CD4-positive, alpha-beta T cell (primary cell): Measurements from ENCODE around the gene HIP1R. TPM values are rescaled to one million over a fixed set of nuclear protein-coding genes. Genes with fewer than 3 reads are reported as not detected.
"Not testable (repeated sequence)": the region's sequence is repeated elsewhere in the genome, so short reads cannot be mapped to it uniquely, and the experiment has no call there.

Experiments
- ATAC-seq: fragments of 200-7000 bp; cut with Tn5 transposase; one replicate; pipeline ENCODE4 v1.10.0; 2022; ENCODE audit warnings: mild to moderate bottlenecking; ENCODE audit not compliant: poor library complexity
- CTCF ChIA-PET: fragments of 350-600 bp; sonication (Branson Sonifier 250); formaldehyde crosslinking; loops from one replicate; lab custom pipeline; 2021; ENCODE audit warnings: antibody characterized with exemption, inconsistent platforms; lab: Charles Lee
- POLR2A ChIA-PET: fragments of 350-600 bp; sonication (Branson Sonifier 250); formaldehyde crosslinking; loops from one replicate; lab custom pipeline; 2021; ENCODE audit warnings: antibody characterized with exemption, inconsistent platforms; lab: Charles Lee
- DNase-seq, 14 experiments: peaks; one replicate each; pipeline ENCODE4 v3.0.0-alpha.2; 2013 to 2020; ENCODE audit warnings: mixed read lengths in 2 of 14
- H3K27ac ChIP-seq, 2 donors: one replicate each; pipeline versions ENCODE4 v1.5.1 to v1.7.0; 2013; ENCODE audit warnings: low read length in 2 of 2, low read depth in 1 of 2, mild to moderate bottlenecking in 1 of 2
- H3K27me3 ChIP-seq, 2 experiments: 1 replicate in 1 of 2; 2 replicates in 1 of 2; pipeline versions ENCODE4 v1.6.1 to v1.7.0; 2013; ENCODE audit warnings: low read length in 2 of 2, control low read depth in 1 of 2, mild to moderate bottlenecking in 1 of 2, moderate library complexity in 1 of 2; ENCODE audit not compliant: insufficient read depth in 2 of 2, control insufficient read depth in 1 of 2
- H3K36me3 ChIP-seq: one replicate; pipeline ENCODE4 v1.6.1; 2013; ENCODE audit warnings: low read length, control low read depth; ENCODE audit not compliant: insufficient read depth
- H3K4me1 ChIP-seq: one replicate; pipeline ENCODE4 v1.6.1; 2013; ENCODE audit warnings: low read length, control low read depth; ENCODE audit not compliant: insufficient read depth
- H3K4me3 ChIP-seq: one replicate; pipeline ENCODE4 v1.5.1; 2013; ENCODE audit warnings: mild to moderate bottlenecking, low read length, moderate library complexity
- H3K9me3 ChIP-seq, 2 experiments: 1 replicate in 1 of 2; 2 replicates in 1 of 2; pipeline versions ENCODE4 v1.6.1 to v1.7.0; 2013; ENCODE audit warnings: low read length in 2 of 2, mild to moderate bottlenecking in 2 of 2, control low read depth in 1 of 2, moderate library complexity in 1 of 2; ENCODE audit not compliant: control insufficient read depth in 1 of 2, insufficient read depth in 1 of 2
- H3K27ac Mint-ChIP-seq: one replicate; pipeline ENCODE4 v1.8.0; 2020; ENCODE audit warnings: mixed read lengths
- H3K27me3 Mint-ChIP-seq: one replicate; pipeline ENCODE4 v1.8.0; 2021; ENCODE audit warnings: mixed read lengths
- H3K36me3 Mint-ChIP-seq: one replicate; pipeline ENCODE4 v1.8.0; 2021; ENCODE audit warnings: low read depth, mixed read lengths
- H3K4me1 Mint-ChIP-seq: one replicate; pipeline ENCODE4 v1.8.0; 2021; ENCODE audit warnings: low read depth, mixed read lengths
- H3K4me3 Mint-ChIP-seq: one replicate; pipeline ENCODE4 v1.8.0; 2020; ENCODE audit warnings: mild to moderate bottlenecking, mixed read lengths
- H3K9me3 Mint-ChIP-seq: one replicate; pipeline ENCODE4 v1.8.0; 2020; ENCODE audit warnings: mixed read lengths
- intact Hi-C, 2 experiments: fragments of 100-400 bp; cut with DNase I in 1 of 2; cut with micrococcal nuclease in 1 of 2; formaldehyde crosslinking; loops; one replicate each; pipeline versions ENCODE4 v1.15.1 to v1.9.0; 2023 to 2025; cut with DNase I, micrococcal nuclease
- total RNA-seq, 174 experiments: library from RNA in 2 of 174; stranded (reverse) in 2 of 174; gene quantifications; one replicate each; pipeline ENCODE4 v1.2.3 and lab custom pipeline; 2021 to 2026
- TF ChIP-seq, protein P1 (sequence below): fragments of 200-600 bp; IDR thresholded peaks from one replicate; pipeline ENCODE4 v1.8.0; 2022; ENCODE audit warnings: antibody characterized with exemption, mild to moderate bottlenecking

Gene HIP1R
- total RNA-seq, 2 experiments from 2014 or later: 184 to 185 TPM

DNA sequence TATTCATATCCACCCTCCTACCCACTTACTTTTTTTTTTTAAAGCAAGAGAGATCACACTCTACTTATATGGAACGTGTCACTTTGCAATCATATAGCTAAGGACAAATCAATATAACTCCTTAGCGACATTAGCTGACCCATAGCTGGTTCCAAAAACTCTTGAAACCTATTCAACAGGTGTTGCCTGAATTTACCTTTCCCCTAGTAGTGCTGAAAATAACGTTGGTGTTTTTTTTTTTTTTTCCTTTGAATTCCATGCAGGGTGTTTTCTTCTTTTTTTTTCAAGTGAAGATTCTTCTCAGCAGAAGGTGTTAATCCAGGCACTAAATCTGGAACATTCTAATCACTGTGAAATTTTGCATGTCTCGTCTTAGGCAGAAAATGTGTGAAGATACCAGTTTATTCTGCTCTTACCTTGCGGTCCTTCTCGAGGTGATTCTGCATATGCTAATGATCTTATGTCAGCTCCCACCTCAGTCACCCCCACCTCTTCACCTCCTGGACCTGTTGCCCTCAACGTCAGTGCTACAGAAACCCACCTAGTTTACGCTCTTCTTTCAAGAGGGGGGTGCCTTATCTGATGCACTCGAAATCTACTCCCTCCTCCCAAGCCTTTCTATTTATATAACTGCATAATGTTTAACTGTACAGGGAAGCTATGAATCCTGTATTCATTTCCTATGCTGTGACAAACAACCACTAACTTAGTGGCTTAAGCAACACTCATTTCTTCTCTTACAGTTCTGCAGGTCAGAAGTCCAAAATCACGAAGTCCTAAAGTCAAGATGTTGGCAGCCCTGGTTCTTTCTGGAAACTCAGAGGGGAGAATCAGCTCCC, 67.8 kb downstream of the HIP1R start:
- H3K4me1 Mint-ChIP-seq: peaks cover 42% of the 10 kb centered on the region
- ChIA-PET POLR2A (interaction anchor here (9.7 kb wide), 1 partner anchor 31 kb away, joined by 81 read pairs; no protein-coding TSS in a partner anchor), CTCF (no interaction called here)
- DNase-seq: no peak
- H3K4me3 Mint-ChIP-seq: peak overlapping the region; percentile 66
- Histone ChIP-seq H3K36me3 (no peaks in the 10 kb centered on the region), H3K4me1 (peaks cover 34% of the 10 kb centered on the region), H3K9me3 (no peaks in the 10 kb centered on the region), H3K4me3 (no peak overlapping the region), H3K27me3 (no peaks in the 10 kb centered on the region), H3K27ac (no peak overlapping the region)
- no peaks in the 10 kb centered on the region for H3K36me3 Mint-ChIP-seq
- no peak for ATAC-seq
- H3K27me3 Mint-ChIP-seq: no peaks in the 10 kb centered on the region
- intact Hi-C loops: loop anchor here in 1 of 2 experiments (5.0 kb wide), 1 partner anchor 36 kb away; no protein-coding TSS in a partner anchor
- H3K27ac Mint-ChIP-seq: no peak overlapping the region
- TF ChIP-seq, protein P1, sequence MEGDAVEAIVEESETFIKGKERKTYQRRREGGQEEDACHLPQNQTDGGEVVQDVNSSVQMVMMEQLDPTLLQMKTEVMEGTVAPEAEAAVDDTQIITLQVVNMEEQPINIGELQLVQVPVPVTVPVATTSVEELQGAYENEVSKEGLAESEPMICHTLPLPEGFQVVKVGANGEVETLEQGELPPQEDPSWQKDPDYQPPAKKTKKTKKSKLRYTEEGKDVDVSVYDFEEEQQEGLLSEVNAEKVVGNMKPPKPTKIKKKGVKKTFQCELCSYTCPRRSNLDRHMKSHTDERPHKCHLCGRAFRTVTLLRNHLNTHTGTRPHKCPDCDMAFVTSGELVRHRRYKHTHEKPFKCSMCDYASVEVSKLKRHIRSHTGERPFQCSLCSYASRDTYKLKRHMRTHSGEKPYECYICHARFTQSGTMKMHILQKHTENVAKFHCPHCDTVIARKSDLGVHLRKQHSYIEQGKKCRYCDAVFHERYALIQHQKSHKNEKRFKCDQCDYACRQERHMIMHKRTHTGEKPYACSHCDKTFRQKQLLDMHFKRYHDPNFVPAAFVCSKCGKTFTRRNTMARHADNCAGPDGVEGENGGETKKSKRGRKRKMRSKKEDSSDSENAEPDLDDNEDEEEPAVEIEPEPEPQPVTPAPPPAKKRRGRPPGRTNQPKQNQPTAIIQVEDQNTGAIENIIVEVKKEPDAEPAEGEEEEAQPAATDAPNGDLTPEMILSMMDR: no peak
- no peaks in the 10 kb centered on the region for H3K9me3 Mint-ChIP-seq

DNA sequence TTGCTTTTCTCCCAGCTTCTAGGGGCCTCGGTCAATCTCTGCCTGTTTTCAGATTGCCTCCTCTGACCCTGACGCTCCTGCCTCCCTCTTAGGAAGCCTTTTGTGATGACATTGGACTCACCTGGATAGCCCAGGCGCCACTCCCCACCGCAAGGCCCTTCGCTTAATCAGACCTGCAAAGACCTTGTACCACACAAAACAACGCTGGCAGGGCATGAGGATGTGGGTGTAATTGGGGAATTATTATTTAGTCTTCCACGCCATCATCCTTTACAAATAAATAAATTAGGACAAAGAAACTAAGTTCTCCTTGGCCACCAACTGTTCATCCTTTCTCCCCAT, 68.4 kb downstream of the HIP1R start:
- CTCF ChIA-PET: no interaction called here
- Histone ChIP-seq H3K27me3 (no peaks in the 10 kb centered on the region), H3K27ac (no peak overlapping the region), H3K4me3 (no peak overlapping the region), H3K9me3 (no peaks in the 10 kb centered on the region), H3K4me1 (peaks cover 29% of the 10 kb centered on the region), H3K36me3 (no peaks in the 10 kb centered on the region)
- POLR2A ChIA-PET: no interaction called here
- intact Hi-C loops: loop anchor here in 1 of 2 experiments (5.0 kb wide), 1 partner anchor 36 kb away; no protein-coding TSS in a partner anchor
- TF ChIP-seq, protein P1: no peak
- Mint-ChIP-seq H3K27me3 (no peaks in the 10 kb centered on the region), H3K4me1 (peaks cover 36% of the 10 kb centered on the region), H3K9me3 (no peaks in the 10 kb centered on the region), H3K27ac (no peak overlapping the region), H3K4me3 (no peak overlapping the region), H3K36me3 (no peaks in the 10 kb centered on the region)
- ATAC-seq: no peak
- DNase-seq: no peak

DNA sequence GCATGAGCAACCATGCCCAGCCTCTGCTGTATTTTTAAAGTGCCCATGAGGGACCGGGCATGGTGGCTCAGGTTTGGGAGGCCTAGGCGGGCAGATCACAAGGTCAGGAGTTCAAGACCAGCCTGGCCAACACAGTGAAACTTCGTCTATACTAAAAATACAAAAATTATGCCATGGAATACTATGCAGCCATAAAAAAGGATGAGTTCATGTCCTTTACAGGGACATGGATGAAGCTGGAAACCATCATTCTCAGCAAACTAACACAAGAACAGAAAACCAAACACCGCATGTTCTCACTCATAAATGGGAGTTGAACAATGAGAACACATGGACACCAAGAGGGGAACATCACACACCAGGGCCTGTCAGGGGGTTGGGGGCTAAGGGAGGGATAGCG, 70.0 kb downstream of the HIP1R start:
- H3K9me3 Mint-ChIP-seq, H3K27me3 ChIP-seq, POLR2A ChIA-PET, ATAC-seq, DNase-seq, H3K36me3 ChIP-seq, H3K27ac ChIP-seq, CTCF ChIA-PET, H3K27ac Mint-ChIP-seq, H3K36me3 Mint-ChIP-seq, H3K4me3 ChIP-seq, H3K27me3 Mint-ChIP-seq, intact Hi-C loops, H3K9me3 ChIP-seq, H3K4me3 Mint-ChIP-seq: not testable (repeated sequence)
- peaks cover 15% of the 10 kb centered on the region for H3K4me1 ChIP-seq
- H3K4me1 Mint-ChIP-seq: peaks cover 20% of the 10 kb centered on the region
